SU-DHL-6 (cell line): Measurements from ENCODE around the gene SGPL1.

Experiments used
- CTCF ChIP-seq: fragments of 200-600 bp; sonication (generic); IDR thresholded peaks from one replicate; pipeline ENCODE4 v1.5.1; 2017; ENCODE audit warnings: antibody characterized with exemption, mild to moderate bottlenecking, low read length, moderate library complexity; ENCODE audit not compliant: insufficient read depth, poor library complexity, severe bottlenecking
- EZH2phosphoT487 ChIP-seq: fragments of 200-600 bp; sonication (generic), shearing (Covaris generic); conservative IDR thresholded peaks from 2 replicates; pipeline ENCODE4 v1.6.1; 2018; ENCODE audit warnings: mild to moderate bottlenecking, antibody characterized with exemption, low read length, moderate library complexity, mixed read lengths

GRCh38 chr10:70891627-70892026 lies 75.9 kb downstream of the SGPL1 start:
- TF ChIP-seq CTCF, result no peak
- no peak for TF ChIP-seq EZH2phosphoT487
